WTC11 (cell line): ENCODE data around the gene LRRC49. TPM values are rescaled to one million over a fixed set of nuclear protein-coding genes. Genes with fewer than 3 reads are reported as not detected.

ENCODE experiments used
- ATAC-seq: fragments of 200-7000 bp; cut with Tn5 transposase; 2 replicates; pipeline ENCODE4 v1.10.0; 2021; ENCODE audit warnings: mild to moderate bottlenecking, moderate library complexity
- CTCF ChIA-PET: fragments of 300-600 bp; sonication (Branson Sonifier 250); formaldehyde crosslinking; loops from one replicate; lab custom pipeline; 2021; ENCODE audit warnings: antibody characterized with exemption; lab: Charles Lee
- POLR2A ChIA-PET: fragments of 350-600 bp; sonication (Branson Sonifier 250); formaldehyde crosslinking; loops from one replicate; lab custom pipeline; 2021; ENCODE audit warnings: antibody characterized with exemption; lab: Charles Lee
- DNase-seq: peaks from one replicate; pipeline ENCODE4 v3.0.0; 2021; ENCODE audit warnings: low spot score
- H3K27ac Mint-ChIP-seq: 2 replicates; pipeline ENCODE4 v1.8.0; 2021; ENCODE audit warnings: mixed read lengths
- H3K27me3 Mint-ChIP-seq: 2 replicates; pipeline ENCODE4 v1.8.0; 2021; ENCODE audit warnings: low read depth, mild to moderate bottlenecking, moderate library complexity, mixed read lengths
- H3K36me3 Mint-ChIP-seq: 2 replicates; pipeline ENCODE4 v1.8.0; 2021; ENCODE audit warnings: mixed read lengths
- H3K4me1 Mint-ChIP-seq: 2 replicates; pipeline ENCODE4 v1.8.0; 2022; ENCODE audit warnings: mixed read lengths
- H3K4me3 Mint-ChIP-seq: 2 replicates; pipeline ENCODE4 v1.8.0; 2021; ENCODE audit warnings: mild to moderate bottlenecking, moderate library complexity, mixed read lengths
- H3K9me3 Mint-ChIP-seq: 2 replicates; pipeline ENCODE4 v1.8.0; 2021; ENCODE audit warnings: mixed read lengths
- ARID4B ChIP-seq: sonication (generic); formaldehyde crosslinking; IDR thresholded peaks from 2 replicates; pipeline ENCODE4 v1.8.0; 2023; ENCODE audit warnings: missing genetic modification reagents, mild to moderate bottlenecking, borderline replicate concordance
- E2F1 ChIP-seq: sonication (generic); formaldehyde crosslinking; IDR thresholded peaks from 2 replicates; pipeline ENCODE4 v1.8.0; 2022; ENCODE audit warnings: mild to moderate bottlenecking, missing genetic modification reagents
- ESRRA ChIP-seq: sonication (generic); formaldehyde crosslinking; IDR thresholded peaks from 2 replicates; pipeline ENCODE4 v1.8.1; 2022; ENCODE audit warnings: mild to moderate bottlenecking, missing genetic modification reagents, borderline replicate concordance
- GABPB1 ChIP-seq: sonication (generic); formaldehyde crosslinking; IDR thresholded peaks from 2 replicates; pipeline ENCODE4 v1.8.1; 2023; ENCODE audit warnings: mild to moderate bottlenecking, missing genetic modification reagents
- IRF1 ChIP-seq: sonication (generic); formaldehyde crosslinking; IDR thresholded peaks from 2 replicates; pipeline ENCODE4 v1.8.0; 2023; ENCODE audit warnings: missing genetic modification reagents
- JAZF1 ChIP-seq: fragments of 250-450 bp; sonication (Bioruptor Pico); IDR thresholded peaks from 2 replicates; pipeline ENCODE4 v1.9.0; 2021; ENCODE audit warnings: moderate library complexity, mild to moderate bottlenecking, inconsistent platforms
- NFYB ChIP-seq: sonication (generic); formaldehyde crosslinking; conservative IDR thresholded peaks from 2 replicates; pipeline ENCODE4 v1.8.0; 2022; ENCODE audit warnings: low read depth, missing genetic modification reagents
- NR2C2 ChIP-seq: sonication (generic); formaldehyde crosslinking; IDR thresholded peaks from 2 replicates; pipeline ENCODE4 v1.8.0; 2022; ENCODE audit warnings: mild to moderate bottlenecking, missing genetic modification reagents
- NR3C1 ChIP-seq: sonication (generic); formaldehyde crosslinking; conservative IDR thresholded peaks from 2 replicates; pipeline ENCODE4 v1.8.1; 2023; ENCODE audit warnings: low read depth, mild to moderate bottlenecking, missing genetic modification reagents
- OVOL2 ChIP-seq: fragments of 250-450 bp; sonication (Bioruptor Pico); IDR thresholded peaks from 2 replicates; pipeline ENCODE4 v1.9.0; 2021; ENCODE audit warnings: mild to moderate bottlenecking, borderline replicate concordance
- RORB ChIP-seq: fragments of 250-450 bp; sonication (Bioruptor Pico); IDR thresholded peaks from 2 replicates; pipeline ENCODE4 v1.9.0; 2021; ENCODE audit warnings: mild to moderate bottlenecking
- SMAD3 ChIP-seq: sonication (generic); formaldehyde crosslinking; IDR thresholded peaks from 2 replicates; pipeline ENCODE4 v1.8.0; 2022; ENCODE audit warnings: missing genetic modification reagents, mild to moderate bottlenecking, borderline replicate concordance
- SOX15 ChIP-seq: fragments of 250-450 bp; sonication (Bioruptor Pico); IDR thresholded peaks from 2 replicates; pipeline ENCODE4 v1.9.0; 2021; ENCODE audit warnings: mild to moderate bottlenecking
- SP1 ChIP-seq: sonication (generic); formaldehyde crosslinking; conservative IDR thresholded peaks from 2 replicates; pipeline ENCODE4 v1.8.1; 2022; ENCODE audit warnings: missing genetic modification reagents
- ZBTB21 ChIP-seq: sonication (generic); formaldehyde crosslinking; IDR thresholded peaks from 2 replicates; pipeline ENCODE4 v1.8.1; 2023; ENCODE audit warnings: mild to moderate bottlenecking, missing genetic modification reagents, borderline replicate concordance
- ZNF121 ChIP-seq: sonication (generic); formaldehyde crosslinking; IDR thresholded peaks from 2 replicates; pipeline ENCODE4 v1.8.0; 2023; ENCODE audit warnings: missing genetic modification reagents
- ZNF219 ChIP-seq: sonication (generic); formaldehyde crosslinking; IDR thresholded peaks from 2 replicates; pipeline ENCODE4 v1.8.0; 2023; ENCODE audit warnings: missing genetic modification reagents, mild to moderate bottlenecking, borderline replicate concordance
- ZNF317 ChIP-seq: sonication (generic); formaldehyde crosslinking; IDR thresholded peaks from 2 replicates; pipeline ENCODE4 v1.8.1; 2023; ENCODE audit warnings: low read depth, mild to moderate bottlenecking, moderate library complexity, missing genetic modification reagents, borderline replicate concordance
- ZNF512 ChIP-seq: sonication (generic); formaldehyde crosslinking; IDR thresholded peaks from 2 replicates; pipeline ENCODE4 v1.8.1; 2022; ENCODE audit warnings: missing genetic modification reagents, borderline replicate concordance
- total RNA-seq: library from RNA; stranded (reverse); gene quantifications from 3 replicates; pipeline ENCODE4 v1.2.3, GENCODE V29; 2021

Gene LRRC49
- total RNA-seq, 1 experiment from 2014 or later: 6.9 TPM

DNA sequence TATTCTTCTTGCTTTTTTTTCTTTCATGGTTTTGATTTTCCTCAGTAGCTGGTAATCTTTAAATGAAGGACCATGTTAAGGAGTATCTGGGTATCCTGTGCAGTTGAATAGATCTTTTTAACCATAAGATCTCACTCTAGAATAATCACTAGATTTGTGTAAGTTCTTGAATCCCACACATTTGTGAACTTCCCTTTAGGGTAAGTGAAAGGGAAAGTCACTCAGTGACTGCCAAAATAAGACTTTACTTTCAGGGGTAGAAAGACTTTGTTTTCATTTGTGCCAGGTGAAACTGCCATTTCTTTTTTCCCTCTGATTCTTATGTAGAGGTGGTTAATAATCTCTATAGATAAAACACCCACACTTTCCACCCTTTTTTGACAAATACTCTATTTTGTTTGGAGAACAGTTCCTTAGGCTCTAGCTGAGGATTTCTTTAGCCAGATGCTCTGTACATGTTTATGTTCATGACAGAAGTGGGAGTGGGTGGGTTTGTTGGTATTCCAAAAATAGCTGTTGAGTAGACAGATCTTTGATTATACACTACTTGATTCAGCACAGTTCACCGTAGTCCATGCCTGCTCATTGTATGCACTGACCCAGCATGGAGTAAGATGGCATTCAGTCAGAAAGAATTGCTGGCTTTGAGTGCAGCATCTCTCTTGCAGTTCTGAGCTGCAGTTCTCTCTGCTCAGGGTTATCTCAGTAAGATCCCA is 28.5 kb downstream of the LRRC49 start (continued):
- TF ChIP-seq ZNF219 (no peak), NR2C2 (no peak)

- no peak for ATAC-seq
- H3K4me1 Mint-ChIP-seq: no peaks in the 10 kb centered on the region
These were observed 29.5 kb downstream of the LRRC49 start for GRCh38 chr15:70922119-70922518.

More at GRCh38 chr15:70922119-70922518, 29.5 kb downstream of the LRRC49 start:
- H3K36me3 Mint-ChIP-seq: no peaks in the 10 kb centered on the region
- POLR2A ChIA-PET: no interaction called here
- no peak for DNase-seq
- TF ChIP-seq SMAD3 (CRISPR knock-in tag) (no peak), ZNF512 (CRISPR knock-in tag) (no peak), ESRRA (CRISPR knock-in tag) (no peak), ARID4B (no peak), NFYB (CRISPR knock-in tag) (no peak), ZNF121 (CRISPR knock-in tag) (no peak), OVOL2 (CRISPR knock-in tag) (no peak), ZNF317 (CRISPR knock-in tag) (no peak), E2F1 (CRISPR knock-in tag) (no peak), ZBTB21 (no peak), IRF1 (CRISPR knock-in tag) (no peak), JAZF1 (CRISPR knock-in tag) (no peak), SOX15 (CRISPR knock-in tag) (no peak), SP1 (CRISPR knock-in tag) (no peak), GABPB1 (CRISPR knock-in tag) (no peak), RORB (CRISPR knock-in tag) (no peak), NR3C1 (CRISPR knock-in tag) (no peak)
- TF ChIP-seq, all 79 proteins: peak for 0
- CTCF ChIA-PET: interaction anchor here (0.6 kb wide), 1 partner anchor 1462 kb away, joined by 3 read pairs; no protein-coding TSS in a partner anchor
- Mint-ChIP-seq H3K27ac (no peak overlapping the region), H3K4me3 (no peak overlapping the region), H3K9me3 (peaks cover 6% of the 10 kb centered on the region), H3K27me3 (no peaks in the 10 kb centered on the region)
